ENCODE data around the gene PAPLN.

Gene PAPLN

GRCh38 chr14:73264080-73264884 is 27.0 kb downstream of the PAPLN start:
- no peaks in the 10 kb centered on the region for H3K27me3 ChIP-seq (ENCODE audit: insufficient read depth, poor library complexity, severe bottlenecking)
- DNase-seq (ENCODE audit: low read depth in 1 of 2, low spot score in 1 of 2): no peak
- no peak for TF ChIP-seq GABPA (IDR thresholded peaks at IDR 0.05; ENCODE audit: low read depth)
- TF ChIP-seq REST (IDR thresholded peaks at IDR 0.05; ENCODE audit: insufficient replicate concordance, low read depth): no peak
- TF ChIP-seq POLR2AphosphoS5 (IDR thresholded peaks at IDR 0.05; ENCODE audit: low read depth): no peak
- TF ChIP-seq SPI1 (IDR thresholded peaks at IDR 0.05; ENCODE audit: borderline replicate concordance, low read depth): no peak
- TF ChIP-seq CTCF (IDR thresholded peaks at IDR 0.05; ENCODE audit: insufficient read depth, low read length): no peak
- no peak overlapping the region for H3K27ac ChIP-seq (replicated peaks)
- no peak overlapping the region for H3K4me3 ChIP-seq (replicated peaks; ENCODE audit: insufficient read depth, low read length)

GRCh38 chr14:73264885-73265720 is 27.8 kb downstream of the PAPLN start:
- no peak for TF ChIP-seq CTCF (IDR thresholded peaks at IDR 0.05; ENCODE audit: insufficient read depth, low read length)
- no peak for TF ChIP-seq GABPA (IDR thresholded peaks at IDR 0.05; ENCODE audit: low read depth)
- no peak for TF ChIP-seq SPI1 (IDR thresholded peaks at IDR 0.05; ENCODE audit: borderline replicate concordance, low read depth)
- TF ChIP-seq POLR2AphosphoS5 (IDR thresholded peaks at IDR 0.05; ENCODE audit: low read depth): no peak
- TF ChIP-seq REST (IDR thresholded peaks at IDR 0.05; ENCODE audit: insufficient replicate concordance, low read depth): no peak
- Histone ChIP-seq H3K27me3 (ENCODE audit: insufficient read depth, poor library complexity, severe bottlenecking) (no peaks in the 10 kb centered on the region), H3K4me3 (replicated peaks; ENCODE audit: insufficient read depth, low read length) (no peak overlapping the region), H3K27ac (replicated peaks) (no peak overlapping the region)
- no peak for DNase-seq (ENCODE audit: low read depth in 1 of 2, low spot score in 1 of 2)

- TF ChIP-seq GABPA (IDR thresholded peaks at IDR 0.05; ENCODE audit: low read depth): no peak
- TF ChIP-seq CTCF (IDR thresholded peaks at IDR 0.05; ENCODE audit: insufficient read depth, low read length): no peak
- TF ChIP-seq SPI1 (IDR thresholded peaks at IDR 0.05; ENCODE audit: borderline replicate concordance, low read depth): no peak
- TF ChIP-seq REST (IDR thresholded peaks at IDR 0.05; ENCODE audit: insufficient replicate concordance, low read depth): no peak
- TF ChIP-seq POLR2AphosphoS5 (IDR thresholded peaks at IDR 0.05; ENCODE audit: low read depth): no peak
Observed at GRCh38 chr14:73265721-73266046, 28.4 kb downstream of the PAPLN start.

More at GRCh38 chr14:73265721-73266046, 28.4 kb downstream of the PAPLN start:
- Histone ChIP-seq H3K4me3 (replicated peaks; ENCODE audit: insufficient read depth, low read length) (no peak overlapping the region), H3K27me3 (ENCODE audit: insufficient read depth, poor library complexity, severe bottlenecking) (no peaks in the 10 kb centered on the region), H3K27ac (replicated peaks) (no peak overlapping the region)
- no peak for DNase-seq (ENCODE audit: low read depth in 1 of 2, low spot score in 1 of 2)

Data from HL-60 (cell line).